ENCODE results near the gene ATP6V0A1. TPM values are rescaled to one million over a fixed set of nuclear protein-coding genes. Genes with fewer than 3 reads are reported as not detected.
A peak's percentile ranks its signal among the peaks of the same experiment; 100 is the strongest.

Gene ATP6V0A1
- total and polyA plus RNA-seq, 12 donors = 42.9 to 126 (median 88.3) TPM

- TF ChIP-seq POLR2A (IDR thresholded peaks at IDR 0.05) = no peak
- TF ChIP-seq, protein P1, sequence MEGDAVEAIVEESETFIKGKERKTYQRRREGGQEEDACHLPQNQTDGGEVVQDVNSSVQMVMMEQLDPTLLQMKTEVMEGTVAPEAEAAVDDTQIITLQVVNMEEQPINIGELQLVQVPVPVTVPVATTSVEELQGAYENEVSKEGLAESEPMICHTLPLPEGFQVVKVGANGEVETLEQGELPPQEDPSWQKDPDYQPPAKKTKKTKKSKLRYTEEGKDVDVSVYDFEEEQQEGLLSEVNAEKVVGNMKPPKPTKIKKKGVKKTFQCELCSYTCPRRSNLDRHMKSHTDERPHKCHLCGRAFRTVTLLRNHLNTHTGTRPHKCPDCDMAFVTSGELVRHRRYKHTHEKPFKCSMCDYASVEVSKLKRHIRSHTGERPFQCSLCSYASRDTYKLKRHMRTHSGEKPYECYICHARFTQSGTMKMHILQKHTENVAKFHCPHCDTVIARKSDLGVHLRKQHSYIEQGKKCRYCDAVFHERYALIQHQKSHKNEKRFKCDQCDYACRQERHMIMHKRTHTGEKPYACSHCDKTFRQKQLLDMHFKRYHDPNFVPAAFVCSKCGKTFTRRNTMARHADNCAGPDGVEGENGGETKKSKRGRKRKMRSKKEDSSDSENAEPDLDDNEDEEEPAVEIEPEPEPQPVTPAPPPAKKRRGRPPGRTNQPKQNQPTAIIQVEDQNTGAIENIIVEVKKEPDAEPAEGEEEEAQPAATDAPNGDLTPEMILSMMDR (IDR thresholded peaks at IDR 0.05) = peak in 1 of 6 experiments; percentile 1
- H3K36me3 ChIP-seq (replicated peaks in 1 of 2) = peaks cover 0 to 23% of the 10 kb centered on the region in 2 donors
- 0 to 15% (median 11%) methylated on average over 1 of the region's 1 CpG for WGBS, 4 donors
- peaks cover 35 to 43% of the 10 kb centered on the region in 2 donors for H3K4me1 ChIP-seq (replicated peaks in 1 of 2)
- H3K4me3 ChIP-seq = peak overlapping the region in 1 of 4 donors; percentile 91
- intact Hi-C loops (cut with DNase I) = no loop called here
- H3K27me3 ChIP-seq = no peaks in the 10 kb centered on the region
- no peaks in the 10 kb centered on the region for H3K9me3 ChIP-seq (replicated peaks in 1 of 3)
- DNase-seq = peak in 6 of 7 donors; percentile 57 to 76 (median 68)
- H3K27ac ChIP-seq = peak overlapping the region in 4 of 5 donors; percentile 81 to 92 (median 88)
Observed at GRCh38 chr17:42563543-42563942, 104.9 kb downstream of the ATP6V0A1 start.

DNA sequence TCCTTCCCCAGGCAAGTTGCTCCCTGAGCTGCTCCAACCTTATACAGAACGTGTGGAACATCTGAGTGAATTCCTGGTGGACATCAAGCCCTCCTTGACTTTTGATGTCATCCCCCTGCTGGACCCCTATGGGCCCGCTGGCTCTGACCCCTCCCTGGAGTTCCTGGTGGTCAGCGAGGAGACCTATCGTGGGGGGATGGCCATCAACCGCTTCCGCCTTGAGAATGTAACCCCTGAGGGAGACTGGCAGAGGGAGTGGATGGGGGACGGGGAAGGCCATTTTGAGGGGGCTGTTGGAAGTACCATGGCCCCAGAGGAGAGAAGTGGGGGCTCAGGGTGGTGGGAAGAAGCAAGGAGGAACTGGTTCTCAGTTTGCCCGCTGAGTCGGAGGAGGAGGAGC lies 105.3 kb downstream of the ATP6V0A1 start:
- H3K36me3 ChIP-seq (replicated peaks in 1 of 2) = peaks cover 0 to 27% of the 10 kb centered on the region in 2 donors
- no peak for DNase-seq
- 75 to 85% (median 78%) methylated on average over 9 of the region's 9 CpGs for whole genome bisulfite sequencing, 4 donors

GRCh38 chr17:42564815-42565522 lies 106.3 kb downstream of the ATP6V0A1 start:
- intact Hi-C loops (cut with DNase I) = no loop called here
- no peak for TF ChIP-seq POLR2A (IDR thresholded peaks at IDR 0.05)
- TF ChIP-seq, protein P1 (IDR thresholded peaks at IDR 0.05) = no peak
- no peaks in the 10 kb centered on the region for H3K9me3 ChIP-seq (replicated peaks in 1 of 3)
- peaks cover 35 to 43% of the 10 kb centered on the region in 2 donors for H3K4me1 ChIP-seq (replicated peaks in 1 of 2)
- H3K36me3 ChIP-seq (replicated peaks in 1 of 2) = peaks cover 0 to 37% of the 10 kb centered on the region in 2 donors
- no peak overlapping the region for H3K27ac ChIP-seq
- no peaks in the 10 kb centered on the region for H3K27me3 ChIP-seq
- 89 to 92% (median 90%) methylated on average over 14 to 15 of the region's 15 CpGs for WGBS, 4 donors
- DNase-seq = no peak
- H3K4me3 ChIP-seq = no peak overlapping the region

More for the DNA sequence above, 105.3 kb downstream of the ATP6V0A1 start:
- Histone ChIP-seq H3K4me3 (no peak overlapping the region), H3K9me3 (replicated peaks in 1 of 3) (no peaks in the 10 kb centered on the region), H3K4me1 (replicated peaks in 1 of 2) (peaks cover 35 to 43% of the 10 kb centered on the region in 2 donors), H3K27ac (peak overlapping the region in 4 of 5 donors; percentile 81 to 92 (median 88)), H3K27me3 (no peaks in the 10 kb centered on the region)
- intact Hi-C loops (cut with DNase I) = no loop called here
- TF ChIP-seq, protein P1 (IDR thresholded peaks at IDR 0.05) = no peak
- no peak for TF ChIP-seq POLR2A (IDR thresholded peaks at IDR 0.05)

GRCh38 chr17:42565523-42566214 lies 107.0 kb downstream of the ATP6V0A1 start:
- H3K27ac ChIP-seq = peak overlapping the region in 3 of 5 donors; percentile 92 to 94 (median 92)
- H3K4me3 ChIP-seq = no peak overlapping the region
- no peaks in the 10 kb centered on the region for H3K9me3 ChIP-seq (replicated peaks in 1 of 3)
- H3K36me3 ChIP-seq (replicated peaks in 1 of 2) = peaks cover 0 to 44% of the 10 kb centered on the region in 2 donors
- DNase-seq = no peak
- intact Hi-C loops (cut with DNase I) = no loop called here
- H3K4me1 ChIP-seq (replicated peaks in 1 of 2) = peaks cover 35 to 43% of the 10 kb centered on the region in 2 donors
- no peak for TF ChIP-seq POLR2A (IDR thresholded peaks at IDR 0.05)
- TF ChIP-seq, protein P1 (IDR thresholded peaks at IDR 0.05) = no peak
- no peaks in the 10 kb centered on the region for H3K27me3 ChIP-seq
- 85 to 95% (median 89%) methylated on average over 11 to 16 of the region's 16 CpGs for WGBS, 4 donors
